Esophagus muscularis mucosa (tissue), 3 donors: ENCODE results near the gene ELAVL4.

Experiments used
- POLR2A ChIP-seq: fragments of 450-650 bp; IDR thresholded peaks from one replicate; pipeline ENCODE4 v1.6.1; 2017; ENCODE audit warnings: antibody characterized with exemption, moderate library complexity, mild to moderate bottlenecking, low read depth
- POLR2AphosphoS5 ChIP-seq, 2 donors: sonication (generic); formaldehyde crosslinking; IDR thresholded peaks; one replicate each; pipeline ENCODE4 v1.6.1; 2017; ENCODE audit warnings: antibody characterized with exemption in 2 of 2
- TF ChIP-seq, protein P1 (sequence below), 3 experiments: fragments of 200-600 bp in 2 of 3; fragments of 450-650 bp in 1 of 3; sonication (generic) in 2 of 3; IDR thresholded peaks; one replicate each; pipeline ENCODE4 v1.5.1; 2017 to 2019; ENCODE audit warnings: antibody characterized with exemption in 3 of 3, mild to moderate bottlenecking in 2 of 3, moderate library complexity in 1 of 3

DNA sequence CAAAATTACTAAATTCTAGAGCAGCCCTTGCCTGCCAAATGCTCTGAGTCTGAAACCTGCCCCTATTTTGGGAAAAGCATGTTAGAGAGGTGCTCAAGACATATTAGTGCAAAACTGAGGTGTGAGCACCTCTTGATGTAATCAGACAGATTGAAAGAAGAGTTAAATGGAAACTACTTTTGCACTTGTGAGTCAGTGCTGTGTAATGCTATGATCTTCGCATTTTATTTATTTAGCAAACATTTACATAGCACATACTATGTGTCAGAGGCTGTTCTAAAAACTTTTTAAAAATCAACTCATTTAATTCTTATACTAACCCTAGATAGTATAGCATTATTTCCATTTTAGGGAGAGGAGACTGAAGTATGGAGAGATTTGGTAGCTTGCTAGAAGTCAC is 138.1 kb downstream of the ELAVL4 start:
- TF ChIP-seq, protein P1, sequence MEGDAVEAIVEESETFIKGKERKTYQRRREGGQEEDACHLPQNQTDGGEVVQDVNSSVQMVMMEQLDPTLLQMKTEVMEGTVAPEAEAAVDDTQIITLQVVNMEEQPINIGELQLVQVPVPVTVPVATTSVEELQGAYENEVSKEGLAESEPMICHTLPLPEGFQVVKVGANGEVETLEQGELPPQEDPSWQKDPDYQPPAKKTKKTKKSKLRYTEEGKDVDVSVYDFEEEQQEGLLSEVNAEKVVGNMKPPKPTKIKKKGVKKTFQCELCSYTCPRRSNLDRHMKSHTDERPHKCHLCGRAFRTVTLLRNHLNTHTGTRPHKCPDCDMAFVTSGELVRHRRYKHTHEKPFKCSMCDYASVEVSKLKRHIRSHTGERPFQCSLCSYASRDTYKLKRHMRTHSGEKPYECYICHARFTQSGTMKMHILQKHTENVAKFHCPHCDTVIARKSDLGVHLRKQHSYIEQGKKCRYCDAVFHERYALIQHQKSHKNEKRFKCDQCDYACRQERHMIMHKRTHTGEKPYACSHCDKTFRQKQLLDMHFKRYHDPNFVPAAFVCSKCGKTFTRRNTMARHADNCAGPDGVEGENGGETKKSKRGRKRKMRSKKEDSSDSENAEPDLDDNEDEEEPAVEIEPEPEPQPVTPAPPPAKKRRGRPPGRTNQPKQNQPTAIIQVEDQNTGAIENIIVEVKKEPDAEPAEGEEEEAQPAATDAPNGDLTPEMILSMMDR (IDR thresholded peaks at IDR 0.05), result no peak
- TF ChIP-seq POLR2A, result no peak
- TF ChIP-seq POLR2AphosphoS5 (IDR thresholded peaks at IDR 0.05), result no peak
